Gastrocnemius medialis (tissue), 4 donors: ENCODE measurements around the gene GTF2H1. TPM values are rescaled to one million over a fixed set of nuclear protein-coding genes. Genes with fewer than 3 reads are reported as not detected.

ENCODE experiments used
- ATAC-seq, 2 donors: fragments of 150-250 bp; one replicate each; pipeline ENCODE4 v1.9.1; 2016
- DNase-seq, 2 donors: peaks; one replicate each; pipeline ENCODE4 v3.0.0-alpha.2; 2019
- H3K27ac ChIP-seq, 4 donors: fragments of 200-600 bp; sonication (generic); 1 replicate in 1 of 4; 2 replicates in 3 of 4; pipeline ENCODE4 v1.5.1; 2016 to 2018; ENCODE audit warnings: mild to moderate bottlenecking in 2 of 4, moderate library complexity in 1 of 4
- H3K27me3 ChIP-seq, 3 donors: fragments of 200-600 bp; sonication (generic) in 2 of 3; 1 replicate in 1 of 3; 2 replicates in 2 of 3; pipeline versions ENCODE4 v1.5.1 to v1.6.0; 2016 to 2019; ENCODE audit warnings: mild to moderate bottlenecking in 1 of 3, moderate library complexity in 1 of 3
- H3K36me3 ChIP-seq, 2 donors: fragments of 200-600 bp; sonication (generic) in 1 of 2; one replicate each; pipeline ENCODE4 v1.5.1; 2017 to 2018
- H3K4me1 ChIP-seq, 2 donors: fragments of 200-600 bp; sonication (generic) in 1 of 2; one replicate each; pipeline ENCODE4 v1.5.1; 2016 to 2017; ENCODE audit warnings: mild to moderate bottlenecking in 2 of 2
- H3K4me3 ChIP-seq, 4 donors: fragments of 200-600 bp; sonication (generic) in 3 of 4; 1 replicate in 1 of 4; 2 replicates in 3 of 4; pipeline ENCODE4 v1.5.1; 2016 to 2019; ENCODE audit warnings: mild to moderate bottlenecking in 2 of 4
- H3K9me3 ChIP-seq, 3 donors: fragments of 200-600 bp; sonication (generic) in 2 of 3; 1 replicate in 1 of 3; 2 replicates in 2 of 3; pipeline ENCODE4 v1.5.1; 2016 to 2019
- CTCF ChIP-seq, 5 experiments: fragments of 450-650 bp in 3 of 5; fragments of 200-600 bp in 2 of 5; sonication (generic) in 2 of 5; IDR thresholded peaks in 4 of 5; conservative IDR thresholded peaks in 1 of 5; 1 replicate in 4 of 5; 2 replicates in 1 of 5; pipeline ENCODE4 v1.5.1; 2016 to 2019; ENCODE audit warnings: antibody characterized with exemption in 5 of 5, mild to moderate bottlenecking in 3 of 5, moderate library complexity in 3 of 5
- POLR2A ChIP-seq, 2 donors: fragments of 450-650 bp; IDR thresholded peaks; one replicate each; pipeline ENCODE4 v1.6.1; 2017; ENCODE audit warnings: antibody characterized with exemption in 2 of 2, mild to moderate bottlenecking in 2 of 2, moderate library complexity in 2 of 2
- in situ Hi-C, 4 donors: fragments of 200-750 bp; cut with MboI; loops; one replicate each; pipeline versions ENCODE4 v1.15.0 to v1.8.0; 2017; ENCODE audit warnings: low sequenced_read_pairs in 4 of 4
- intact Hi-C: fragments of 100-400 bp; cut with DNase I; formaldehyde crosslinking; loops from one replicate; pipeline ENCODE4 v1.15.1; 2023; ENCODE audit warnings: low total_unique reads
- total RNA-seq, 4 donors: library from RNA; depleted of rRNA; stranded (reverse); fragments of >200 nt; gene quantifications; one replicate each; pipeline versions ENCODE4 v1.1.0 to v1.2.3, GENCODE V29; 2016

The GTF2H1 gene
- total RNA-seq, 4 donors from 2014 or later = 30.9 to 45.6 (median 33.2) TPM

GRCh38 chr11:18347471-18348125 is 25.2 kb downstream of the GTF2H1 start:
- DNase-seq (no peak), ATAC-seq (no peak)
- in situ Hi-C loops = no loop called here
- Histone ChIP-seq H3K27ac (no peak overlapping the region), H3K9me3 (no peaks in the 10 kb centered on the region), H3K4me3 (no peak overlapping the region), H3K36me3 (peaks cover 6 to 71% of the 10 kb centered on the region in 2 donors), H3K27me3 (no peaks in the 10 kb centered on the region), H3K4me1 (no peaks in the 10 kb centered on the region)
- intact Hi-C loops = no loop called here
- no peak for TF ChIP-seq CTCF (IDR thresholded peaks at IDR 0.05 in 4 of 5, conservative IDR thresholded peaks at IDR 0.05 in 1 of 5)
- TF ChIP-seq POLR2A (IDR thresholded peaks at IDR 0.05) = no peak

- Histone ChIP-seq H3K36me3 (peaks cover 8 to 65% of the 10 kb centered on the region in 2 donors), H3K4me1 (no peaks in the 10 kb centered on the region), H3K27me3 (no peaks in the 10 kb centered on the region), H3K4me3 (no peak overlapping the region), H3K9me3 (no peaks in the 10 kb centered on the region), H3K27ac (no peak overlapping the region)
- DNase-seq = no peak
- in situ Hi-C loops = no loop called here
- intact Hi-C loops = no loop called here
- no peak for ATAC-seq
- TF ChIP-seq POLR2A (IDR thresholded peaks at IDR 0.05) (no peak), CTCF (IDR thresholded peaks at IDR 0.05 in 4 of 5, conservative IDR thresholded peaks at IDR 0.05 in 1 of 5) (no peak)
These were observed 30.2 kb downstream of the GTF2H1 start for GRCh38 chr11:18352581-18352980.

GRCh38 chr11:18358646-18359045 is 36.3 kb downstream of the GTF2H1 start:
- H3K27ac ChIP-seq = no peak overlapping the region
- TF ChIP-seq POLR2A (IDR thresholded peaks at IDR 0.05) (no peak), CTCF (IDR thresholded peaks at IDR 0.05 in 4 of 5, conservative IDR thresholded peaks at IDR 0.05 in 1 of 5) (no peak)

GRCh38 chr11:18361154-18361553 is 38.8 kb downstream of the GTF2H1 start:
- Histone ChIP-seq H3K9me3 (no peaks in the 10 kb centered on the region), H3K4me3 (no peak overlapping the region), H3K4me1 (no peaks in the 10 kb centered on the region), H3K27me3 (no peaks in the 10 kb centered on the region), H3K27ac (no peak overlapping the region), H3K36me3 (peaks cover 3 to 99% of the 10 kb centered on the region in 2 donors)
- TF ChIP-seq POLR2A (IDR thresholded peaks at IDR 0.05) (no peak), CTCF (IDR thresholded peaks at IDR 0.05 in 4 of 5, conservative IDR thresholded peaks at IDR 0.05 in 1 of 5) (no peak)
- in situ Hi-C loops = no loop called here
- DNase-seq (no peak), ATAC-seq (no peak)
- intact Hi-C loops = no loop called here

More at GRCh38 chr11:18358646-18359045, 36.3 kb downstream of the GTF2H1 start:
- Histone ChIP-seq H3K9me3 (no peaks in the 10 kb centered on the region), H3K36me3 (peaks cover 3 to 81% of the 10 kb centered on the region in 2 donors), H3K27me3 (no peaks in the 10 kb centered on the region), H3K4me3 (no peak overlapping the region), H3K4me1 (no peaks in the 10 kb centered on the region)
- no peak for ATAC-seq
- in situ Hi-C loops (no loop called here), intact Hi-C loops (no loop called here)
- DNase-seq = no peak
